AG09309 (cell line): ENCODE results near the gene RRP9.
A peak's percentile ranks its signal among the peaks of the same experiment; 100 is the strongest.

Experiments used
- DNase-seq: peaks from one replicate; pipeline ENCODE4 v3.0.0-alpha.2; 2010; ENCODE audit warnings: low read depth
- H3K4me3 ChIP-seq: 2 replicates; pipeline ENCODE4 v1.5.1; 2011; ENCODE audit warnings: mild to moderate bottlenecking, low read depth, low read length, moderate library complexity; ENCODE audit not compliant: control insufficient read depth
- TF ChIP-seq, protein P1 (sequence below): IDR thresholded peaks from 2 replicates; pipeline ENCODE4 v1.5.1; 2011; ENCODE audit warnings: mild to moderate bottlenecking, low read depth, low read length, inconsistent platforms; ENCODE audit not compliant: insufficient read depth, control insufficient read depth; ENCODE audit errors: missing control alignments

The RRP9 gene

DNA sequence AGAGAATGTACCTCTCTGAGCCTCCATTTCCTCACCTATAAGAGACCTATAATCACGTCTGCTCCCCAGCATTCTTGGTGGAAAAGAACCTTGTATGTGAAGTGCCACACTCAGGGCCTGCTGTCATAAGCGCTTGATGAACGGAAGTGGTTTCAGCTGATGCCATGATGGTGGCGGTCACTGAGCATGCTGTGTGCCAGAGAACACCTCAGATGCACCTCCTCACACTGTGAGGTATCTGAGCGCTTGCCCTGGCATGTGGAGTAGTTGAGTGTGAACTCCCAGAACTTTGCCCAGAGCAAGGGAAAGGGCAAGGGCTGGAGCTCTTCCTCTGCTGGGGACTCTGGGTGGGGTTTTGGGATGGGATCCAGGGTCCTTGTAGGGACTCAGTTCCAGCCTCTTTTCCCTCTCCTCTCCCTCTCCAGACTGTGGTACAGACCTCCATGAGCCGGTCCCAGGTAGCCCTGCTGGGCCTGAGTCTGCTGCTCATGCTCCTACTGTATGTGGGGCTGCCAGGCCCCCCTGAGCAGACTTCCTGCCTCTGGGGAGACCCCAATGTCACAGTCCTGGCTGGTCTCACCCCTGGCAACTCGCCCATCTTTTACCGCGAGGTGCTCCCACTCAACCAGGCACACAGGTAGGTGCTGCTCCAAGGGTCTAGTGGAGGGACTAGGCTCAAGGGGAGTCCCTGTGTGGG is 35.9 kb upstream of the RRP9 start:
- TF ChIP-seq, protein P1, sequence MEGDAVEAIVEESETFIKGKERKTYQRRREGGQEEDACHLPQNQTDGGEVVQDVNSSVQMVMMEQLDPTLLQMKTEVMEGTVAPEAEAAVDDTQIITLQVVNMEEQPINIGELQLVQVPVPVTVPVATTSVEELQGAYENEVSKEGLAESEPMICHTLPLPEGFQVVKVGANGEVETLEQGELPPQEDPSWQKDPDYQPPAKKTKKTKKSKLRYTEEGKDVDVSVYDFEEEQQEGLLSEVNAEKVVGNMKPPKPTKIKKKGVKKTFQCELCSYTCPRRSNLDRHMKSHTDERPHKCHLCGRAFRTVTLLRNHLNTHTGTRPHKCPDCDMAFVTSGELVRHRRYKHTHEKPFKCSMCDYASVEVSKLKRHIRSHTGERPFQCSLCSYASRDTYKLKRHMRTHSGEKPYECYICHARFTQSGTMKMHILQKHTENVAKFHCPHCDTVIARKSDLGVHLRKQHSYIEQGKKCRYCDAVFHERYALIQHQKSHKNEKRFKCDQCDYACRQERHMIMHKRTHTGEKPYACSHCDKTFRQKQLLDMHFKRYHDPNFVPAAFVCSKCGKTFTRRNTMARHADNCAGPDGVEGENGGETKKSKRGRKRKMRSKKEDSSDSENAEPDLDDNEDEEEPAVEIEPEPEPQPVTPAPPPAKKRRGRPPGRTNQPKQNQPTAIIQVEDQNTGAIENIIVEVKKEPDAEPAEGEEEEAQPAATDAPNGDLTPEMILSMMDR = no peak
- H3K4me3 ChIP-seq = no peak overlapping the region
- DNase-seq = no peak

DNA sequence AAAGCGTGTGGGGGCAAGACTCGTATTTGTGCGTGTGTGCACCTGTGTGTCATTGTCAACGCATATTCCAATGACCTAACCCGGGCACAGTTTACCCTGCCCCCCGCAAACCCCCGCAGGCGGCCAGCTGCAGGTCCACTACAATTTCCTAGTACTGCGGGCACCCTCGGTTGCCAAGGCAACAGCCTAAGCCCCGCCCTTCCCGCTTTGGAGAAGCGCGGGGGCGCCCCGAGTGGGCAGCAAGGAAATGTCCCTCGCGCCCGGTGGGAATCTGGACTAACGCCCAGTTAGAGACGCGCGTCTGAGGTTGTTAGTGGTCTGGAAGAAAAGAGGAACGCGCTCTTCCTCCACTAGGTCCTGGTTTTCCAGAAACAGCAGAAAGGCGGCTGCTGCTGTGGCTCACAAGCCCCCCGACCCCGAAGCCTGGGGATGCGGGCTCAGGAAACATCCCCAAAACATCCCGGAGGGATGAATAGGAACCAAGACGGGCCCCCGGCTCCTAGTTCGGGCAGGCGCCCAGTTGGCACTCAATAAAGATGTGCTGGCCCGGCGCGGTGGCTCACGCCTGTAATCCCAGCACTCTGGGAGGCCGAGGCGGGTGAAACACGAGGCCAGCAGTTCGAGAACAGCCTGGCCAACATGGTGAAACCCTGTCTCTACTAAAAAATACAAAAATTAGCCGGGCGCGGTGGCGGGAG is 34.3 kb upstream of the RRP9 start:
- DNase-seq = peak; percentile 7
- peak overlapping the region; percentile 0; the same call in 1 of the 2 replicates for H3K4me3 ChIP-seq
- TF ChIP-seq, protein P1 = no peak

DNA sequence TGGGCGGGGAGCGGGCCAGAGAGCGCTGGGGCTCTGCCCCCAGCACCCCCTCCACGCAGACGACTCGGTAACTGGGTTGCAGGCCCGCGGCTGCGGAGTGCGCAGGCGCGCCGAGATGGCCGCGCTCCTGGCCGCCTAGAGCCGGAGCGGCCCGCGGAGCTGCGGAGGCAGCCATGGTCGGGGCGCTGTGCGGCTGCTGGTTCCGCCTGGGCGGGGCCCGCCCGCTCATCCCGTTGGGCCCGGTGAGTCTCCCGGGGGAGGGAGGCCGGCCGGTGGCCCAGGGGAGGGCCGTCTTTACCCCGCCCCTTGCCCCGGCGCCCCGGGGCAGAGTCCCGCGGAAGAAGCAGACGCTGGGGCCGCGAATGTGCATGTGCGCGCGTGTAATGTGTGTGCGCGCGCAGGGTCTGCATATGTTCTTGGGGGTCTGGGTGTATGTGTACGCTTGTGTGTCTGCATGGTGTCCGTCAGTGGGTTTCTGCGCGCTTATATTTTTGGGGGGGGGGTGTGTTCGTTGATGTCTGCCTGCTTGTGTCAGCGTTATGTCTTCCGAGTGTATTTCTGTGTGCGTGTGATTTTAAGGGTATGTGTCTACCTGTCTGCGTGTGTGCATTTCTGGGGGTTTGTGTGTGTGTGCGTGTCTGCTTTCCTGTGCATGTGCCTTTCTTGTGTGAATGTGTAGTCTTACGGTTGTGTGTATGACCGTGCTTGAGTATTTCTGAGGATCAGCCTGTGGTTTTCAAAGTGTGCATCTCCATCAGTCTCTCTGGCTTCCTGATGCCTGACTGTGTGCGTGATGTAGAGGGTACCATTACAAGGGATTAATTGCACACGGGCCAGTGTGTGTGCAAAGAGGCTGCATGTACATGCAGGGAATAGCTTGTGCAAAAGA is 33.5 kb upstream of the RRP9 start, which contains the start of gene ABHD14A:
Gene ABHD14A (plus strand): TSS at position 102 of the 889 bp plus-strand sequence. CDS start 72 bp downstream, at position 174.
- DNase-seq = no peak
- TF ChIP-seq, protein P1 = no peak
- H3K4me3 ChIP-seq = peak within 1 kb of the TSS; percentile 93

DNA sequence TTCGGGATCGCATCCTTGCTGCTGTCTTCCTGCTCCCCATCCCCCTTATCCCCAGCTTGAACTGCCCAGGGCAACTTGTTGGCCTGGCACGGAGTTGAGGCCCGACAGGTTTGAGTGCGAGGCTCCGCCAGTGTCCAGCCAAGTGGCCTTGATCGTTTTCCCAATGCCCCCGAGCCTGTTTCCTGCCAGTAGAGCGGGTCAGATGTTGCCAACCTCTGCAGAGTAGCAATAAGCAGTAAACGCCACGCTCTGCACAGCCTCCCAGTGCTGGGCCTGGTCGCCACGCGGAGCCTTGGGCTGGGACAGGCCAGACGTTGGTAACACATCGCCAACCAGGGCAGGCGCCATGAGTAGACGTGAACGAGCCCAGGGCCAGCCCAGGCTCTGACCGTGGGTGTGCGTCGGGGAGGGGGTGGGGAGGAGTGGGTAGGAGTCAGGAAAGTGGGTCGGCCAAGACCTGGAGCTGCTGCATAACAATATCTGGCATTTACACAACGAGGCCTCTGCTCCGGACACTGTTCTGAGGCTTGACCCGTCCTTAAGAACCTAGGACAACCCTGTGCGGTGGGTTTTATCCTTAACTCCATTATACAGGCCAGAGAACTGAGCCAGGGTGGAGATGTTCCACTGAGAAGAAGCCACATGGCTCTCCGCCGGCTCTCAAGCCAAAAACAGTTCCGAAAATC is 32.7 kb upstream of the RRP9 start:
- peak overlapping the region; percentile 53 for H3K4me3 ChIP-seq
- DNase-seq = no peak
- TF ChIP-seq, protein P1 = no peak

DNA sequence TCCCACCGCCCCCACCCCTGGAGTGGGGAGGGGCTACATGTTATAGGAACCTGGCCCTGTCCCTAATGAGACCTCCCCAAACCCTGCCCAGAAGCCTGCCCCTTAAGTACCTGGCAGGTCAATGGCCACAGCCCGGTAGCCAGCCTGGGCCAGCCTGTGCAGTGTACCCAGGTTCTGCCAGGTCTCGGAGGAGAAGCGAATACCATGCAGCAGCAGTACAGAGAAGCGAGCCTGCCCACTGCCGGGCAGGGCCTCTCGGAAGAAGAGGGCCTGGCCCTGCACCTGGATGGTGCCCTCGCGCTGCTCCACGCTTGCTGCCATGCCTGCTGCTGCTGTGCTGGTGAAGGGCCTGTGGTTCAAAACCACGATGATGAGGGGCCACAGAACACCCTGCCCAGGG is 29.6 kb upstream of the RRP9 start:
- DNase-seq = no peak
- no peak overlapping the region for H3K4me3 ChIP-seq
- TF ChIP-seq, protein P1 = no peak

DNA sequence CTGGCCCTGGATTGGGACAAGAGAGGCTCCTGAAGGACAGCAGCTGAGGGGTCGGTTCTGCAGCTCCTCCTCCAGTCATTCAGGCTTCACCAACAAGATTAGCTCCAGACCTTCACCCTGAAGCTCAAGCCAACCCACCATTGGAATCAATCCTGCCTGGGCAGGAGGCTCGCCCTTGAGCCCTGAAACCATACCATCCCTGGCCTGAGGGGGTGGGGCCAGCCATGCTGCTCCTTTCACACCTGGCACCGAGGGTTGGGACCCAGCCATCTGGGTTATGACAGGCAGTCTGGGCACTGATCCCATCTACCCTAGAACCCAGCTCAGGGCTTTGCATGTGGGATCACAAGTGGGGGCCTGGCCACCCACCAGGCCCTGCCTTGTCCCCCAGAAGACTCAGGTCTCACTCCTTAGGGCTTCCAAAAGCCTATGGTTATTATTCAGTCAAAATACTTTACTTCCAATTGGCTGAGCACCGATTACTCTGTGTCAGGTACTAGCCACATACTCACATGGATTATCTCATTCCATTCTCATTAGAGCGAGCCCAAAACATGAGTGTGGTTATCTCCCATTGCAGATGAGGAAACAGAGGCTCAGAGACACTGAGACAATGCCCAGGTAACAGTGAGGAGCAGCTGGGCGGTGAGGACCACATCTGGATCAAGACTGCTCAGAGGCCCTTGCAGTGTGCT is 29.0 kb upstream of the RRP9 start:
- no peak for DNase-seq
- no peak overlapping the region for H3K4me3 ChIP-seq
- TF ChIP-seq, protein P1 = no peak
